Heart left ventricle (tissue), 13 donors: ENCODE results near the gene LDLRAD1.

Source experiments
- POLR2A ChIP-seq, 2 donors: fragments of 450-650 bp; IDR thresholded peaks; one replicate each; pipeline ENCODE4 v1.6.1; 2017; ENCODE audit warnings: antibody characterized with exemption in 2 of 2, mild to moderate bottlenecking in 2 of 2, moderate library complexity in 2 of 2
- TF ChIP-seq, protein P1 (sequence below), 12 donors: fragments of 200-600 bp; sonication (generic) in 4 of 12; IDR thresholded peaks; one replicate each; pipeline versions ENCODE4 v1.5.0 to v1.8.0; 2018 to 2022; ENCODE audit warnings: antibody characterized with exemption in 12 of 12, mild to moderate bottlenecking in 5 of 12
- donor health status: ischemic (EF 13 %, LVEDD 7.1; RV severe dilation, severe dysfunction).
- donor health status: DM: no; HTN: yes; CAD: no.
- donor health status: DM: no; HTN: no; CAD: no.
- donor health status: ischemic (EF 25% LVEDD 6.9; RV normal size, moderate dysfunction).
- donor health status: ischemic (EF 25% LVEDD 5.7; RV mildly dilated, moderate dysfunction).
- donor health status: ischemic (EF 35%, LVEDD 5.7; RV mildly dilated, moderate dysfunction).
- donor health status: nonischemic (EF 11% LVEDD 7.7; RV severe dilation, severe dysfunction).
- donor health status: DM: yes; HTN: yes; CAD: no.
- donor health status: PGD.
- donor health status: ischemic (EF 29% LVEDD 5.4; RV normal size, mild dysfunction).
- donor health status: nonischemic (EF 23%, LVEDD 6.1; RV moderate dilation, normal function).

DNA sequence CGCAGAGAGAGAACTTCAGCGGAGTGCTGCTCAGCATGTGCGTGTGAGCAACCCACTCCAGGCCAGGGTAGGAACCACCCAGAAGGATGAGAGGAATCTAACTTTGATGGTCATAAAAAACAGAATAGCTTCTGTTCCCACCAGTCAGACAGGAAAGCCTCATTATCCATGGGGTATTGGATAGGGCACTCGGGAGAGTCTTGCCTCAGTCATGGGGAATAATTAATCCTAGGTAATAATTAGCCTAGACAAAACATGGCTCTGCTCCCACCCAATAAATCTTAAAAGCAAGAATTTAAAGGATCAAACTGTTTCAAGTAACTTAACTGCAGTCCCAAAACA is 35.3 kb downstream of the LDLRAD1 start:
- TF ChIP-seq, protein P1, sequence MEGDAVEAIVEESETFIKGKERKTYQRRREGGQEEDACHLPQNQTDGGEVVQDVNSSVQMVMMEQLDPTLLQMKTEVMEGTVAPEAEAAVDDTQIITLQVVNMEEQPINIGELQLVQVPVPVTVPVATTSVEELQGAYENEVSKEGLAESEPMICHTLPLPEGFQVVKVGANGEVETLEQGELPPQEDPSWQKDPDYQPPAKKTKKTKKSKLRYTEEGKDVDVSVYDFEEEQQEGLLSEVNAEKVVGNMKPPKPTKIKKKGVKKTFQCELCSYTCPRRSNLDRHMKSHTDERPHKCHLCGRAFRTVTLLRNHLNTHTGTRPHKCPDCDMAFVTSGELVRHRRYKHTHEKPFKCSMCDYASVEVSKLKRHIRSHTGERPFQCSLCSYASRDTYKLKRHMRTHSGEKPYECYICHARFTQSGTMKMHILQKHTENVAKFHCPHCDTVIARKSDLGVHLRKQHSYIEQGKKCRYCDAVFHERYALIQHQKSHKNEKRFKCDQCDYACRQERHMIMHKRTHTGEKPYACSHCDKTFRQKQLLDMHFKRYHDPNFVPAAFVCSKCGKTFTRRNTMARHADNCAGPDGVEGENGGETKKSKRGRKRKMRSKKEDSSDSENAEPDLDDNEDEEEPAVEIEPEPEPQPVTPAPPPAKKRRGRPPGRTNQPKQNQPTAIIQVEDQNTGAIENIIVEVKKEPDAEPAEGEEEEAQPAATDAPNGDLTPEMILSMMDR (IDR thresholded peaks at IDR 0.05) = no peak
- no peak for TF ChIP-seq POLR2A (IDR thresholded peaks at IDR 0.05)
